K562 (cell line): ENCODE results near the gene NOL11. TPM values are rescaled to one million over a fixed set of nuclear protein-coding genes. Genes with fewer than 3 reads are reported as not detected.

ENCODE experiments used
- BHLHE40 ChIP-seq: IDR thresholded peaks from 2 replicates; pipeline ENCODE4 v1.6.1; 2011; ENCODE audit warnings: low read length, improper control_type of control experiment
- CREB1 ChIP-seq, 2 experiments: sonication (generic) in 1 of 2; formaldehyde crosslinking in 1 of 2; IDR thresholded peaks; 2 replicates each; pipeline versions ENCODE4 v1.6.1 to v1.8.0; 2012 to 2022; ENCODE audit warnings: inconsistent platforms in 1 of 2, mild to moderate bottlenecking in 1 of 2, missing genetic modification reagents in 1 of 2, moderate library complexity in 1 of 2
- HEY1 ChIP-seq: fragments of 250-450 bp; sonication (Bioruptor Pico); IDR thresholded peaks from 2 replicates; pipeline ENCODE4 v1.5.0; 2020; ENCODE audit warnings: mild to moderate bottlenecking, moderate library complexity, borderline replicate concordance
- IRF2 ChIP-seq: sonication (generic); formaldehyde crosslinking; IDR thresholded peaks from 2 replicates; pipeline ENCODE4 v1.8.1; 2022; ENCODE audit warnings: mild to moderate bottlenecking, missing genetic modification reagents
- KDM2B ChIP-seq: fragments of 250-450 bp; sonication (Bioruptor Pico); IDR thresholded peaks from 2 replicates; pipeline ENCODE4 v1.8.0; 2021; ENCODE audit warnings: mild to moderate bottlenecking, moderate library complexity
- MIER1 ChIP-seq: fragments of 450-650 bp; IDR thresholded peaks from 2 replicates; pipeline ENCODE4 v1.6.1; 2016; ENCODE audit warnings: antibody characterized with exemption, mild to moderate bottlenecking, low read depth
- NCOR1 ChIP-seq: fragments of 450-650 bp; IDR thresholded peaks from 2 replicates; pipeline ENCODE4 v1.6.1; 2016; ENCODE audit warnings: mild to moderate bottlenecking, moderate library complexity
- POLR2G ChIP-seq: fragments of 200-400 bp; formaldehyde crosslinking; IDR thresholded peaks from 2 replicates; pipeline ENCODE4 v1.6.1; 2017; ENCODE audit warnings: low read depth, mild to moderate bottlenecking, antibody characterized with exemption, low read length, moderate library complexity
- PTBP1 ChIP-seq: fragments of 200-400 bp; formaldehyde crosslinking; IDR thresholded peaks from 2 replicates; pipeline ENCODE4 v1.6.1; 2017; ENCODE audit warnings: low read depth, low read length
- RBM22 ChIP-seq: fragments of 200-400 bp; formaldehyde crosslinking; IDR thresholded peaks from 2 replicates; pipeline ENCODE4 v1.6.1; 2018; ENCODE audit warnings: low read length, low read depth; ENCODE audit not compliant: poor library complexity, severe bottlenecking
- SETDB1 ChIP-seq: IDR thresholded peaks from one replicate; pipeline ENCODE4 v1.6.1; 2012; ENCODE audit warnings: low read length, control low read depth, inconsistent platforms
- TAF7 ChIP-seq: fragments of 450-650 bp; IDR thresholded peaks from 2 replicates; pipeline ENCODE4 v1.6.1; 2016; ENCODE audit warnings: missing genetic modification characterization, missing compliant biosample characterization
- TARDBP ChIP-seq: fragments of 450-650 bp; IDR thresholded peaks from 2 replicates; pipeline ENCODE4 v1.6.1; 2016
- TOE1 ChIP-seq, 2 experiments: fragments of 450-650 bp in 1 of 2; sonication (generic) in 1 of 2; formaldehyde crosslinking in 1 of 2; IDR thresholded peaks; 2 replicates each; pipeline versions ENCODE4 v1.7.1 to v1.8.0; 2016 to 2022; ENCODE audit warnings: borderline replicate concordance in 2 of 2, mild to moderate bottlenecking in 2 of 2, antibody characterized with exemption in 1 of 2, inconsistent platforms in 1 of 2, low read depth in 1 of 2, missing genetic modification reagents in 1 of 2, moderate library complexity in 1 of 2
- U2AF1 ChIP-seq: fragments of 200-400 bp; formaldehyde crosslinking; optimal IDR thresholded peaks from 2 replicates; pipeline ENCODE3; 2017; ENCODE audit warnings: mild to moderate bottlenecking, low read depth, low read length, moderate library complexity
- UBTF ChIP-seq, 2 experiments: IDR thresholded peaks; 2 replicates each; pipeline ENCODE4 v1.6.1; 2012; ENCODE audit warnings: improper control_type of control experiment in 2 of 2, low read depth in 2 of 2, low read length in 2 of 2, borderline replicate concordance in 1 of 2
- XRCC5 ChIP-seq: fragments of 200-400 bp; formaldehyde crosslinking; IDR thresholded peaks from 2 replicates; pipeline ENCODE4 v1.6.1; 2017; ENCODE audit warnings: low read depth, mild to moderate bottlenecking, low read length
- ZNF146 ChIP-seq: IDR thresholded peaks from one replicate; pipeline ENCODE4 v1.6.1; 2018; ENCODE audit warnings: missing compliant biosample characterization; ENCODE audit not compliant: unreplicated experiment
- ZNF398 ChIP-seq: fragments of 250-450 bp; sonication (Bioruptor Pico); IDR thresholded peaks from 2 replicates; pipeline ENCODE4 v1.8.0; 2021; ENCODE audit warnings: moderate library complexity, mild to moderate bottlenecking, inconsistent platforms
- ZNF766 ChIP-seq: fragments of 200-800 bp; sonication (Bioruptor generic); conservative IDR thresholded peaks from 2 replicates; pipeline ENCODE4 v1.6.1; 2016; ENCODE audit warnings: missing genetic modification characterization, missing compliant biosample characterization
- ZNF785 ChIP-seq: fragments of 250-450 bp; sonication (Bioruptor Pico); IDR thresholded peaks from 2 replicates; pipeline ENCODE4 v1.4.0; 2020; ENCODE audit warnings: mild to moderate bottlenecking
- polyA plus RNA-seq, 8 experiments: library from polyadenylated mRNA; depleted of rRNA in 4 of 8; stranded (reverse) in 5 of 8; unstranded in 3 of 8; fragments of >200 nt; fragmentation: Nextera tagmentation in 2 of 8; fragmentation: Illumina TruSeq in 1 of 8; extraction: Ambion mirVana in 2 of 8; extraction: Trizol in 1 of 8; gene quantifications; 2 replicates each; pipeline versions ENCODE4 v1.2.1 to v1.2.3, GENCODE V29; 2011 to 2014; ENCODE audit warnings: inconsistent platforms in 1 of 8, missing spikeins in 1 of 8
- total RNA-seq, 7 experiments: library from RNA; depleted of rRNA in 6 of 7; stranded (reverse); fragments of >200 nt in 6 of 7; fragmentation: Illumina TruSeq in 2 of 7; extraction: Trizol in 2 of 7; gene quantifications; 2 replicates each; pipeline versions ENCODE4 v1.2.1 to v1.2.3, GENCODE V29; 2011 to 2021; ENCODE audit warnings: low replicate concordance in 1 of 7
- TF ChIP-seq, protein P1 (sequence below): sonication (generic); IDR thresholded peaks from 2 replicates; pipeline ENCODE4 v1.6.1; 2016

The NOL11 gene
- total and polyA plus RNA-seq, 9 of the 15 experiments (the other 6 are each of a cell fraction or from before 2014, with no cell fraction given), result 61.1 to 175 (median 121) TPM

GRCh38 chr17:67717624-67718324 is at the start of gene NOL11 (continued):
- TF ChIP-seq UBTF (IDR thresholded peaks at IDR 0.05; ENCODE audit: borderline replicate concordance in 1 of 2, low read depth in 2 of 2, low read length in 2 of 2) (peak in 1 of 2 experiments; percentile 30; a peak in 1 of 4 replicates), HEY1 (CRISPR knock-in tag) (no peak), MIER1 (no peak), TOE1 (IDR thresholded peaks at IDR 0.05; ENCODE audit: borderline replicate concordance) (no peak; the same call in 1 of the 2 replicates), TOE1 (CRISPR knock-in tag; IDR thresholded peaks at IDR 0.05; ENCODE audit: borderline replicate concordance, low read depth) (peak; percentile 60; the same call in 1 of the 2 replicates), SETDB1 (no peak), RBM22 (peak; percentile 87), NCOR1 (peak; percentile 5; the same call in 1 of the 2 replicates), ZNF398 (CRISPR knock-in tag) (peak; percentile 97), CREB1 (IDR thresholded peaks at IDR 0.05) (peak; percentile 71), CREB1 (CRISPR knock-in tag; IDR thresholded peaks at IDR 0.05) (peak; percentile 82), POLR2G (peak; percentile 94), ZNF766 (CRISPR knock-in tag) (0 out of 2 replicates have a peak, but pooled peaks have one; percentile 28), U2AF1 (no peak), IRF2 (no peak), PTBP1 (no peak), ZNF146 (CRISPR knock-in tag) (no peak), BHLHE40 (peak; percentile 33; the same call in 1 of the 2 replicates), KDM2B (CRISPR knock-in tag) (no peak), XRCC5 (peak; percentile 97), TARDBP (no peak), ZNF785 (CRISPR knock-in tag) (no peak), TAF7 (tag) (peak; percentile 87)
- TF ChIP-seq, protein P1, sequence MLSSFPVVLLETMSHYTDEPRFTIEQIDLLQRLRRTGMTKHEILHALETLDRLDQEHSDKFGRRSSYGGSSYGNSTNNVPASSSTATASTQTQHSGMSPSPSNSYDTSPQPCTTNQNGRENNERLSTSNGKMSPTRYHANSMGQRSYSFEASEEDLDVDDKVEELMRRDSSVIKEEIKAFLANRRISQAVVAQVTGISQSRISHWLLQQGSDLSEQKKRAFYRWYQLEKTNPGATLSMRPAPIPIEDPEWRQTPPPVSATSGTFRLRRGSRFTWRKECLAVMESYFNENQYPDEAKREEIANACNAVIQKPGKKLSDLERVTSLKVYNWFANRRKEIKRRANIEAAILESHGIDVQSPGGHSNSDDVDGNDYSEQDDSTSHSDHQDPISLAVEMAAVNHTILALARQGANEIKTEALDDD, result peak; percentile 51; the same call in 1 of the 2 replicates
